ENCODE results near the gene TACR1.

DNA sequence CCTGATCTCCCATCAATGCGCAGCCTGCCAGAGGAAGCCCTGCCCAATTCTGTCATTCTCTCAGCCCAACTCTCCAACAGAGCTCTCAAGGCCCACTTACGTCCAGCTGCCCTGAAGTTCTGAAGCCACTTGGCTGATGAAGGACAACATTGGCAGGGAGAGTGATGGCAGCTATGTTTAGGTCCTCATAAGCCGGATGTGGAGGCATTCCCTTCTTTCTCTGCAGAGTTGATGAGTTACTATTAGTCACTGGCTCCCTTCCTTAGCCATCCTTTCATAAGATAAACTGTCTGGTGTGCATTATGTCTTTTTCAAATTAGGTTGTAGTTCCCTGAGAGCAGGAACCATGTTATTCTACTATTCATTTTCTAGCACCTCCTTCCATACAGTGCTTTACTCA, 22.5 kb upstream of the TACR1 start:
- TF ChIP-seq POLR2A (IDR thresholded peaks at IDR 0.05; ENCODE audit: low read depth, low read length): no peak
- no peak for TF ChIP-seq TAF1 (IDR thresholded peaks at IDR 0.05; ENCODE audit: borderline replicate concordance, low read depth, low read length)
- TF ChIP-seq POLR2AphosphoS5 (IDR thresholded peaks at IDR 0.05; ENCODE audit: low read depth, low read length): no peak
